Bronchial epithelial cell (primary cell): ENCODE measurements around the gene CDC23. TPM values are rescaled to one million over a fixed set of nuclear protein-coding genes. Genes with fewer than 3 reads are reported as not detected.

ENCODE experiments used
- DNase-seq: peaks from one replicate; pipeline ENCODE4 v3.0.0-alpha.2; 2010; ENCODE audit warnings: low read depth
- FAIRE-seq: peaks from 2 replicates; lab custom pipeline; 2011; peaks lifted over from hg19 to GRCh38; lab: Jason Lieb, UNC
- H3K27me3 ChIP-seq: 2 replicates; pipeline ENCODE4 v1.5.1; 2011; ENCODE audit warnings: low read length; ENCODE audit not compliant: control insufficient read depth, insufficient read depth
- H3K36me3 ChIP-seq: 2 replicates; pipeline ENCODE4 v1.5.1; 2011; ENCODE audit warnings: low read length; ENCODE audit not compliant: control insufficient read depth, insufficient read depth
- H3K4me3 ChIP-seq: 2 replicates; pipeline ENCODE4 v1.5.1; 2011; ENCODE audit warnings: mild to moderate bottlenecking, low read depth, low read length, control low read depth
- total RNA-seq: library from RNA; depleted of rRNA; stranded (reverse); fragments of >200 nt; gene quantifications from 2 replicates; pipeline ENCODE4 v1.2.1, GENCODE V29; 2014
- TF ChIP-seq, protein P1 (sequence below): IDR thresholded peaks from 2 replicates; pipeline ENCODE4 v1.5.1; 2011; ENCODE audit warnings: mild to moderate bottlenecking, moderate library complexity, low read length, control low read depth, inconsistent platforms; ENCODE audit not compliant: insufficient read depth, severe bottlenecking

CDC23 gene
- total RNA-seq, 1 donor from 2014 or later, result 19.7 TPM

- Histone ChIP-seq H3K36me3 (peaks cover 3% of the 10 kb centered on the region), H3K27me3 (no peaks in the 10 kb centered on the region), H3K4me3 (no peak overlapping the region)
- TF ChIP-seq, protein P1, sequence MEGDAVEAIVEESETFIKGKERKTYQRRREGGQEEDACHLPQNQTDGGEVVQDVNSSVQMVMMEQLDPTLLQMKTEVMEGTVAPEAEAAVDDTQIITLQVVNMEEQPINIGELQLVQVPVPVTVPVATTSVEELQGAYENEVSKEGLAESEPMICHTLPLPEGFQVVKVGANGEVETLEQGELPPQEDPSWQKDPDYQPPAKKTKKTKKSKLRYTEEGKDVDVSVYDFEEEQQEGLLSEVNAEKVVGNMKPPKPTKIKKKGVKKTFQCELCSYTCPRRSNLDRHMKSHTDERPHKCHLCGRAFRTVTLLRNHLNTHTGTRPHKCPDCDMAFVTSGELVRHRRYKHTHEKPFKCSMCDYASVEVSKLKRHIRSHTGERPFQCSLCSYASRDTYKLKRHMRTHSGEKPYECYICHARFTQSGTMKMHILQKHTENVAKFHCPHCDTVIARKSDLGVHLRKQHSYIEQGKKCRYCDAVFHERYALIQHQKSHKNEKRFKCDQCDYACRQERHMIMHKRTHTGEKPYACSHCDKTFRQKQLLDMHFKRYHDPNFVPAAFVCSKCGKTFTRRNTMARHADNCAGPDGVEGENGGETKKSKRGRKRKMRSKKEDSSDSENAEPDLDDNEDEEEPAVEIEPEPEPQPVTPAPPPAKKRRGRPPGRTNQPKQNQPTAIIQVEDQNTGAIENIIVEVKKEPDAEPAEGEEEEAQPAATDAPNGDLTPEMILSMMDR, result no peak
- DNase-seq, result no peak
- FAIRE-seq, result no peak
Measured at GRCh38 chr5:138180841-138181240, 32.3 kb downstream of the CDC23 start.

DNA sequence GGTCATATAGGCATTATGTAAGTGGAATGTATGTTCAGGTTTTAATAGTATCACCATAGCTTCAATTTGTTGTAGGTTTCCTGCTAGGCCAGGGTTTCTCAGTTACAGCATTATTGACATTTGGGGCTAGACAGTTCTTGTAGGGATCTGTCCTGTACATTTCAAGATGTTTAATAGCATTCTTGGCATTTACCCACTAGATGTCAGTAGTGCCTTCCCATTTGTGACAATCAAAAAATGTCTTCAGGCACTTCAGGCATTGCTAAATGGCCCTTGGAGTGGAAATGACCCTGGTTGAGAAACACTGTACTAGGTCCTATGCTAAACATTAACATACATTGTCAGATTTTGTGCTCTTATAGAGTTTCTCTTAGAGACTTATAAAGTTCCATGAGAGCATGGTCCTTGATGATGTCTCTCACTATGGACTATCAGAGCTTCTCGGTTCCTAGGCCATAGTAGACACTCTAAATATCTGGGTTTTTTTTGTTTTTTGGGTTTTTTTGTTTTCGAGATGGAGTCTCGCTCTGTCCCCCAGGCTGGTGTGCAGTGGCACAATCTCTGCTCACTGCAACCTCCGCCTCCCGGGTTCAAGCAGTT, 32.8 kb downstream of the CDC23 start:
- TF ChIP-seq, protein P1, result peak; percentile 57
- H3K27me3 ChIP-seq, result no peaks in the 10 kb centered on the region
- FAIRE-seq (no peak), DNase-seq (peak; percentile 84)
- no peak overlapping the region for H3K4me3 ChIP-seq
- peaks cover 3% of the 10 kb centered on the region for H3K36me3 ChIP-seq

GRCh38 chr5:138179277-138179857, 33.8 kb downstream of the CDC23 start:
- FAIRE-seq (no peak), DNase-seq (peak; percentile 7)
- Histone ChIP-seq H3K36me3 (peaks cover 4% of the 10 kb centered on the region), H3K27me3 (no peaks in the 10 kb centered on the region), H3K4me3 (peak overlapping the region; percentile 63)
- TF ChIP-seq, protein P1, result no peak

DNA sequence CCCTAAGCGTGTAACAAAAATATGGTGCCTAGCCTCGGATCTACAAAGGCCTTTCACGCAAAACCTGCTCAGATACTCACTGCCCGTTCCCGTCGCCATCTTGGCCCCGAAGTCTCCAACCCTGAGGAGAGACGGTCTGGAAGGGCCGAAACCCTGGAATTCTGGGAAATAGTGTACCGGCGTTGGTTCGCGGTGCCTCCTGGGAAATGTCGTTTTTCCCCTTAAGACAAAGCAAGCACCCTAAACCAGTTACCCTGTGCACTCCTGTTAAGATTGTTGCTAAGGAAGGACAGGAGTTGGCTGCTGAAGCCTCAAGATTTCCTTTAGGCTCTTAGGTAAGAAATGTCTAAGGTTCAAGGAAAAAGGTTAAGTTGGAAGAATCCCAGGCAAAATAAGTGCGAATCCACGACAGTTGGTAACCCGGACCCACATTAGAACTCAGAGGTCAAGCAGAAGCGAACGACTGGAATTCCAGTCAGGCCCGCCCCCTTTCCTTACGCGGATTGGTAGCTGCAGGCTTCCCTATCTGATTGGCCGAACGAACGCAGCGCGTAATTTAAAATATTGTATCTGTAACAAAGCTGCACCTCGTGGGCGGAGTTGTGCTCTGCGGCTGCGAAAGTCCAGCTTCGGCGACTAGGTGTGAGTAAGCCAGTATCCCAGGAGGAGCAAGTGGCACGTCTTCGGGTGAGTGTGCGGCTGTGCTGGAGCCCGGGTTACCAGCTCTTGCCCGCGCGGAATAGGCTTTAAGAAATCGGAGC, 34.4 kb downstream of the CDC23 start, which contains the start of the genes BRD8 and KIF20A:
Gene BRD8 (minus strand): TSS at position 115 of the 761 bp plus-strand sequence. CDS start 16 bp downstream, at position 99.
Gene KIF20A (plus strand): TSS at position 597 of the 761 bp plus-strand sequence. CDS start 569 bp downstream, outside the sequence.
- DNase-seq (peak; percentile 95), FAIRE-seq (no peak)
- H3K27me3 ChIP-seq, result no peaks in the 10 kb centered on the region
- H3K36me3 ChIP-seq, result peaks cover 4% of the 10 kb centered on the region
- TF ChIP-seq, protein P1, result no peak
- peak within 1 kb of the TSS; percentile 63 for H3K4me3 ChIP-seq

DNA sequence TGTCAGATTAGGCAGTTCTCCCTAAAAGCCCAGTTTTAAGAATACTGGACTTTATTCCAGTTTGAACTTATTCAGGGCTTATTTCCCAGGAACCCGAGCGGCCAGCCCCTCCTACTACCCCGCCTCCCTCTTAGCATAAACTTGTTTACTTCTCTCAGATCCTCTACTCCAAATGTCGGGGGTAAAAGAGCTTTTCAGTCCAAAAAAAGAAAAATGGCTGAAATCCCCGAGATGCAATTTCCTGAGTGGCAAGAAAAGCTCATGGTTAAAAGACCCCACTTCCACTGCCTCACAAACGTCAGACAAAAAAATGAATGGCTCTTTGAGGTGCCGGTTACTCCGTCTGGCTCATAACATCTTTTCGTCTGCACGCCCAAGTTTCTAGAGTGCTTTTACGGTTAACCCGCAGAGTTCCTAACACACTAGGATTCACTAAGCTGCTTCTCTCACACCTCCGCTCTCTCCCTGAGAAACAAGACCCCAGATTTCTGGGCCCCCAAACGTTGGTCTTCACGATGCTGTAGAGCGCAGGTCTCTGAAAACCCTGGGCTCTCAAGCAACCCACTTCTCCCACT, 35.1 kb downstream of the CDC23 start:
- Histone ChIP-seq H3K4me3 (peak overlapping the region; percentile 63), H3K36me3 (peaks cover 7% of the 10 kb centered on the region), H3K27me3 (no peaks in the 10 kb centered on the region)
- TF ChIP-seq, protein P1, result no peak
- FAIRE-seq, result no peak
- peak; percentile 29 for DNase-seq
